GM03348 (cell line): ENCODE data around the gene AP2A1.

Experiments used
- DNase-seq: peaks from one replicate; pipeline ENCODE4 v3.0.0; 2012; ENCODE audit warnings: low spot score

Gene AP2A1

GRCh38 chr19:49855676-49856573 lies 89.1 kb downstream of the AP2A1 start:
- no peak for DNase-seq

DNA sequence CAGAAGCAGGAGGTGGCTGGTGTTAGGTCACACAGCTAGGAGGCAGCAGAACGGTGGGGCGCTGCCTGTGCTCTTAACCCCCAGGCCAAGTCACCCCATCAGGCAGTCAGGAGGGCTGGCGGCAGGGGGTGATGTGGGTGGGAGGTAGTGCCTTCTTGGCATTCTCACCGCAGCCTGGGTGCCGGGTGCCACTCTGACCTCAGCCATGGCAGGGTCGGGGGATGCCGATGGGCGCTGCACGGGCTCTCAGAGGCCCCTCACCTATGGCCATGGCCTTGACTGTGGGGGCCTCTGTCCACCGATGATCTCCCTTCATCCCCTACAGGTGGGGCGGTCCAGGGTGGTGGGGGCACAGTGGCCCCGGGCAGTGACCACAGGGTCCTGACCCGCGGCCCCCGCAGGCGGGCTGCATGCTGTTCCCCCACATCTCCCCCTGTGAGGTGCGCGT lies 89.8 kb downstream of the AP2A1 start:
- no peak for DNase-seq
